M059J (cell line): ENCODE measurements around the gene OPTN. TPM values are rescaled to one million over a fixed set of nuclear protein-coding genes. Genes with fewer than 3 reads are reported as not detected.
"Not testable (repeated sequence)": the region's sequence is repeated elsewhere in the genome, so short reads cannot be mapped to it uniquely, and the experiment has no call there.

Source experiments
- DNase-seq: peaks from one replicate; pipeline ENCODE4 v3.0.0-alpha.2; 2012; ENCODE audit warnings: low read depth
- total RNA-seq: library from RNA; depleted of rRNA; stranded (reverse); fragments of >200 nt; shearing (Covaris generic); gene quantifications from 2 replicates; pipeline ENCODE4 v1.2.3, GENCODE V29; 2014

OPTN gene
- total RNA-seq, 1 experiment from 2014 or later = 33.4 TPM

- DNase-seq = no peak
Observed at GRCh38 chr10:13089345-13089744, 10.6 kb upstream of the OPTN start.

- DNase-seq = no peak
Observed at GRCh38 chr10:13090289-13090688, 9.7 kb upstream of the OPTN start.

- DNase-seq = no peak
Observed at GRCh38 chr10:13091801-13092200, 8.2 kb upstream of the OPTN start.

GRCh38 chr10:13092291-13093102, 7.5 kb upstream of the OPTN start:
- no peak for DNase-seq

- not testable (repeated sequence) for DNase-seq
Observed at GRCh38 chr10:13094082-13094481, 5.9 kb upstream of the OPTN start.

GRCh38 chr10:13095094-13095493, 4.9 kb upstream of the OPTN start:
- DNase-seq = peak; percentile 10

GRCh38 chr10:13095929-13096328, 4.0 kb upstream of the OPTN start:
- no peak for DNase-seq

- peak; percentile 42 for DNase-seq
Observed at GRCh38 chr10:13099144-13099665, 758 bp upstream of the OPTN start.

- peak; percentile 28 for DNase-seq
Observed at GRCh38 chr10:13100349-13101294, 659 bp downstream of the OPTN start.

- DNase-seq = no peak
Observed at GRCh38 chr10:13102002-13102794, 2.2 kb downstream of the OPTN start.

GRCh38 chr10:13103554-13103953, 3.6 kb downstream of the OPTN start:
- DNase-seq = no peak

- no peak for DNase-seq
Observed at GRCh38 chr10:13104697-13105096, 4.7 kb downstream of the OPTN start.

GRCh38 chr10:13105184-13105583, 5.2 kb downstream of the OPTN start:
- no peak for DNase-seq

- no peak for DNase-seq
Observed at GRCh38 chr10:13106387-13107045, 6.6 kb downstream of the OPTN start.

- no peak for DNase-seq
Observed at GRCh38 chr10:13110908-13111307, 10.9 kb downstream of the OPTN start.

- DNase-seq = no peak
Observed at GRCh38 chr10:13113544-13113943, 13.6 kb downstream of the OPTN start.

- no peak for DNase-seq
Observed at GRCh38 chr10:13115832-13116803, 16.2 kb downstream of the OPTN start.

GRCh38 chr10:13117841-13118783, 18.1 kb downstream of the OPTN start:
- DNase-seq = no peak
